ENCODE results near the gene MRPS6.

DNA sequence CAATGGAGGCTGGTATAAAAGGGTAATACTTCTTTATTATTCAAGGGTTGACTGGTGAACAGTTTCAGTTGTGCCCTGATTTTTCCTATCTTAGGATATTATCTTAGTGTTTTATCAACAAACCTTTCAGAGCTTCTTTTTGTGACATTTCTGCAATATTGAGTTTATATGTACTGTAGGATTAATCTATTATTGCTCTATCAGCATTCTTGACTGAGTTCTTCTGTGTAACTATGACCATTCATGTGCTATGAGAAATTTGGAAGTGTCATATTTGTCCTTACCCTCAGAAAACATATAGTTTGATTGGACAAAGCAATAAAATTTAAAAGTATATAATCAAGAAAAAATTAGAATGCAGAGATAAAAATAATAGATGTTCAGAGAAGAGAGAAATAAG, 25.5 kb upstream of the MRPS6 start:
- TF ChIP-seq, protein P1, sequence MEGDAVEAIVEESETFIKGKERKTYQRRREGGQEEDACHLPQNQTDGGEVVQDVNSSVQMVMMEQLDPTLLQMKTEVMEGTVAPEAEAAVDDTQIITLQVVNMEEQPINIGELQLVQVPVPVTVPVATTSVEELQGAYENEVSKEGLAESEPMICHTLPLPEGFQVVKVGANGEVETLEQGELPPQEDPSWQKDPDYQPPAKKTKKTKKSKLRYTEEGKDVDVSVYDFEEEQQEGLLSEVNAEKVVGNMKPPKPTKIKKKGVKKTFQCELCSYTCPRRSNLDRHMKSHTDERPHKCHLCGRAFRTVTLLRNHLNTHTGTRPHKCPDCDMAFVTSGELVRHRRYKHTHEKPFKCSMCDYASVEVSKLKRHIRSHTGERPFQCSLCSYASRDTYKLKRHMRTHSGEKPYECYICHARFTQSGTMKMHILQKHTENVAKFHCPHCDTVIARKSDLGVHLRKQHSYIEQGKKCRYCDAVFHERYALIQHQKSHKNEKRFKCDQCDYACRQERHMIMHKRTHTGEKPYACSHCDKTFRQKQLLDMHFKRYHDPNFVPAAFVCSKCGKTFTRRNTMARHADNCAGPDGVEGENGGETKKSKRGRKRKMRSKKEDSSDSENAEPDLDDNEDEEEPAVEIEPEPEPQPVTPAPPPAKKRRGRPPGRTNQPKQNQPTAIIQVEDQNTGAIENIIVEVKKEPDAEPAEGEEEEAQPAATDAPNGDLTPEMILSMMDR (IDR thresholded peaks at IDR 0.05; ENCODE audit: low read depth, low read length, poor library complexity, severe bottlenecking): no peak
- no peak for TF ChIP-seq EZH2phosphoT487 (IDR thresholded peaks at IDR 0.05; ENCODE audit: borderline replicate concordance, low read length)
